K562 (cell line): ENCODE results near the gene NDUFAB1. TPM values are rescaled to one million over a fixed set of nuclear protein-coding genes. Genes with fewer than 3 reads are reported as not detected.

Experiments used
- DMBX1 ChIP-seq: fragments of 250-450 bp; sonication (Bioruptor Pico); IDR thresholded peaks from 2 replicates; pipeline ENCODE4 v1.8.0; 2022; ENCODE audit warnings: inconsistent platforms, mild to moderate bottlenecking, moderate library complexity, borderline replicate concordance
- E4F1 ChIP-seq: fragments of 250-450 bp; sonication (Bioruptor Pico); IDR thresholded peaks from 2 replicates; pipeline ENCODE4 v1.5.0; 2021; ENCODE audit warnings: mild to moderate bottlenecking, borderline replicate concordance
- FIP1L1 ChIP-seq: fragments of 200-400 bp; formaldehyde crosslinking; IDR thresholded peaks from 2 replicates; pipeline ENCODE4 v1.6.1; 2018; ENCODE audit warnings: mild to moderate bottlenecking, low read depth, low read length; ENCODE audit not compliant: poor library complexity, severe bottlenecking
- GABPA ChIP-seq: fragments of 200-800 bp; sonication (Bioruptor generic); conservative IDR thresholded peaks from 2 replicates; pipeline ENCODE4 v1.6.1; 2016; ENCODE audit warnings: low read depth, missing genetic modification characterization, missing compliant biosample characterization
- GTF3C2 ChIP-seq: IDR thresholded peaks from 3 replicates; pipeline ENCODE4 v1.6.1; 2011; ENCODE audit warnings: borderline replicate concordance, mild to moderate bottlenecking, moderate library complexity; ENCODE audit not compliant: insufficient read length; ENCODE audit errors: extremely low read depth
- NCOR1 ChIP-seq: fragments of 450-650 bp; IDR thresholded peaks from 2 replicates; pipeline ENCODE4 v1.6.1; 2016; ENCODE audit warnings: mild to moderate bottlenecking, moderate library complexity
- NRF1 ChIP-seq, 2 experiments: fragments of 450-650 bp; IDR thresholded peaks in 1 of 2; conservative IDR thresholded peaks in 1 of 2; 2 replicates each; pipeline ENCODE4 v1.6.1; 2014; ENCODE audit warnings: mild to moderate bottlenecking in 2 of 2
- POLR3A ChIP-seq: IDR thresholded peaks from 2 replicates; pipeline ENCODE4 v1.6.1; 2011; ENCODE audit warnings: borderline replicate concordance, mild to moderate bottlenecking, moderate library complexity; ENCODE audit not compliant: insufficient read length, insufficient read depth; ENCODE audit errors: extremely low read depth
- POLR3G ChIP-seq: IDR thresholded peaks from 2 replicates; pipeline ENCODE4 v1.6.1; 2011; ENCODE audit not compliant: insufficient read length, insufficient replicate concordance; ENCODE audit errors: extremely low read depth
- PPARD ChIP-seq: fragments of 250-450 bp; sonication (Bioruptor Pico); IDR thresholded peaks from 2 replicates; pipeline ENCODE4 v1.8.0; 2022; ENCODE audit warnings: inconsistent platforms, mild to moderate bottlenecking, moderate library complexity
- ZFP1 ChIP-seq: fragments of 450-650 bp; formaldehyde crosslinking; IDR thresholded peaks from 2 replicates; pipeline ENCODE4 v1.4.0; 2020; ENCODE audit warnings: mild to moderate bottlenecking, mixed read lengths
- ZNF165 ChIP-seq: fragments of 250-450 bp; sonication (Bioruptor Pico); IDR thresholded peaks from 2 replicates; pipeline ENCODE4 v1.4.0; 2020; ENCODE audit warnings: borderline replicate concordance
- ZNF57 ChIP-seq: fragments of 450-650 bp; formaldehyde crosslinking; IDR thresholded peaks from 2 replicates; pipeline ENCODE4 v1.4.0; 2020; ENCODE audit warnings: mild to moderate bottlenecking, moderate library complexity
- polyA plus RNA-seq, 8 experiments: library from polyadenylated mRNA; depleted of rRNA in 4 of 8; stranded (reverse) in 5 of 8; unstranded in 3 of 8; fragments of >200 nt; fragmentation: Nextera tagmentation in 2 of 8; fragmentation: Illumina TruSeq in 1 of 8; extraction: Ambion mirVana in 2 of 8; extraction: Trizol in 1 of 8; gene quantifications; 2 replicates each; pipeline versions ENCODE4 v1.2.1 to v1.2.3, GENCODE V29; 2011 to 2014; ENCODE audit warnings: inconsistent platforms in 1 of 8, missing spikeins in 1 of 8
- total RNA-seq, 7 experiments: library from RNA; depleted of rRNA in 6 of 7; stranded (reverse); fragments of >200 nt in 6 of 7; fragmentation: Illumina TruSeq in 2 of 7; extraction: Trizol in 2 of 7; gene quantifications; 2 replicates each; pipeline versions ENCODE4 v1.2.1 to v1.2.3, GENCODE V29; 2011 to 2021; ENCODE audit warnings: low replicate concordance in 1 of 7
- TF ChIP-seq, protein P1 (sequence below): fragments of 250-450 bp; sonication (Bioruptor Pico); IDR thresholded peaks from 2 replicates; pipeline ENCODE4 v1.4.0; 2020

Gene NDUFAB1
- total and polyA plus RNA-seq, 9 of the 15 experiments (the other 6 are each of a cell fraction or from before 2014, with no cell fraction given): 123 to 481 (median 238) TPM

- TF ChIP-seq, protein P1, sequence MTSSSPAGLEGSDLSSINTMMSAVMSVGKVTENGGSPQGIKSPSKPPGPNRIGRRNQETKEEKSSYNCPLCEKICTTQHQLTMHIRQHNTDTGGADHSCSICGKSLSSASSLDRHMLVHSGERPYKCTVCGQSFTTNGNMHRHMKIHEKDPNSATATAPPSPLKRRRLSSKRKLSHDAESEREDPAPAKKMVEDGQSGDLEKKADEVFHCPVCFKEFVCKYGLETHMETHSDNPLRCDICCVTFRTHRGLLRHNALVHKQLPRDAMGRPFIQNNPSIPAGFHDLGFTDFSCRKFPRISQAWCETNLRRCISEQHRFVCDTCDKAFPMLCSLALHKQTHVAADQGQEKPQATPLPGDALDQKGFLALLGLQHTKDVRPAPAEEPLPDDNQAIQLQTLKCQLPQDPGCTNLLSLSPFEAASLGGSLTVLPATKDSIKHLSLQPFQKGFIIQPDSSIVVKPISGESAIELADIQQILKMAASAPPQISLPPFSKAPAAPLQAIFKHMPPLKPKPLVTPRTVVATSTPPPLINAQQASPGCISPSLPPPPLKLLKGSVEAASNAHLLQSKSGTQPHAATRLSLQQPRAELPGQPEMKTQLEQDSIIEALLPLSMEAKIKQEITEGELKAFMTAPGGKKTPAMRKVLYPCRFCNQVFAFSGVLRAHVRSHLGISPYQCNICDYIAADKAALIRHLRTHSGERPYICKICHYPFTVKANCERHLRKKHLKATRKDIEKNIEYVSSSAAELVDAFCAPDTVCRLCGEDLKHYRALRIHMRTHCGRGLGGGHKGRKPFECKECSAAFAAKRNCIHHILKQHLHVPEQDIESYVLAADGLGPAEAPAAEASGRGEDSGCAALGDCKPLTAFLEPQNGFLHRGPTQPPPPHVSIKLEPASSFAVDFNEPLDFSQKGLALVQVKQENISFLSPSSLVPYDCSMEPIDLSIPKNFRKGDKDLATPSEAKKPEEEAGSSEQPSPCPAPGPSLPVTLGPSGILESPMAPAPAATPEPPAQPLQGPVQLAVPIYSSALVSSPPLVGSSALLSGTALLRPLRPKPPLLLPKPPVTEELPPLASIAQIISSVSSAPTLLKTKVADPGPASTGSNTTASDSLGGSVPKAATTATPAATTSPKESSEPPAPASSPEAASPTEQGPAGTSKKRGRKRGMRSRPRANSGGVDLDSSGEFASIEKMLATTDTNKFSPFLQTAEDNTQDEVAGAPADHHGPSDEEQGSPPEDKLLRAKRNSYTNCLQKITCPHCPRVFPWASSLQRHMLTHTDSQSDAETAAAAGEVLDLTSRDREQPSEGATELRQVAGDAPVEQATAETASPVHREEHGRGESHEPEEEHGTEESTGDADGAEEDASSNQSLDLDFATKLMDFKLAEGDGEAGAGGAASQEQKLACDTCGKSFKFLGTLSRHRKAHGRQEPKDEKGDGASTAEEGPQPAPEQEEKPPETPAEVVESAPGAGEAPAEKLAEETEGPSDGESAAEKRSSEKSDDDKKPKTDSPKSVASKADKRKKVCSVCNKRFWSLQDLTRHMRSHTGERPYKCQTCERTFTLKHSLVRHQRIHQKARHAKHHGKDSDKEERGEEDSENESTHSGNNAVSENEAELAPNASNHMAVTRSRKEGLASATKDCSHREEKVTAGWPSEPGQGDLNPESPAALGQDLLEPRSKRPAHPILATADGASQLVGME: peak; percentile 99
- TF ChIP-seq POLR3A: no peak
- peak; percentile 75 for TF ChIP-seq NCOR1
- TF ChIP-seq NRF1 (conservative IDR thresholded peaks at IDR 0.05 in 1 of 2, IDR thresholded peaks at IDR 0.05 in 1 of 2): peak in 1 of 2 experiments; percentile 29; a peak in 1 of 4 replicates
- peak; percentile 87; the same call in 1 of the 2 replicates for TF ChIP-seq E4F1 (CRISPR knock-in tag)
- peak; percentile 100 for TF ChIP-seq DMBX1
- peak; percentile 95 for TF ChIP-seq PPARD
- TF ChIP-seq GABPA: peak; percentile 81
- peak; percentile 93 for TF ChIP-seq ZNF57 (CRISPR knock-in tag)
- TF ChIP-seq POLR3G: no peak
- TF ChIP-seq ZNF165 (CRISPR knock-in tag): peak; percentile 98
- TF ChIP-seq FIP1L1: no peak
- peak; percentile 93 for TF ChIP-seq ZFP1
- no peak for TF ChIP-seq GTF3C2
These were observed 1.1 kb upstream of the NDUFAB1 start (continued) for GRCh38 chr16:23597003-23597756.
